IPS-18a (cell line): ENCODE data around the gene DOCK4.

Experiments
- H3K27ac ChIP-seq: one replicate; pipeline ENCODE4 v1.5.1; 2013; ENCODE audit warnings: low read length
- H3K27me3 ChIP-seq: one replicate; pipeline ENCODE4 v1.6.1; 2013; ENCODE audit warnings: mild to moderate bottlenecking, low read length; ENCODE audit not compliant: control insufficient read depth, insufficient read depth
- H3K36me3 ChIP-seq: one replicate; pipeline ENCODE4 v1.6.1; 2013; ENCODE audit warnings: low read depth, low read length; ENCODE audit not compliant: control insufficient read depth
- H3K4me1 ChIP-seq: one replicate; pipeline ENCODE4 v1.6.1; 2013; ENCODE audit warnings: low read depth, low read length; ENCODE audit not compliant: control insufficient read depth
- H3K4me3 ChIP-seq: one replicate; pipeline ENCODE4 v1.5.1; 2013; ENCODE audit warnings: low read length
- H3K9ac ChIP-seq: one replicate; pipeline ENCODE4 v1.6.1; 2013; ENCODE audit warnings: mild to moderate bottlenecking, low read length, moderate library complexity
- H3K9me3 ChIP-seq: one replicate; pipeline ENCODE4 v1.6.1; 2013; ENCODE audit warnings: low read depth, low read length; ENCODE audit not compliant: control insufficient read depth

The DOCK4 gene

GRCh38 chr7:112021379-112022044 lies 184.7 kb downstream of the DOCK4 start:
- Histone ChIP-seq H3K9me3 (no peaks in the 10 kb centered on the region), H3K36me3 (no peaks in the 10 kb centered on the region), H3K27ac (no peak overlapping the region), H3K4me1 (no peaks in the 10 kb centered on the region), H3K4me3 (no peak overlapping the region), H3K9ac (no peak overlapping the region), H3K27me3 (no peaks in the 10 kb centered on the region)

- Histone ChIP-seq H3K27ac (no peak overlapping the region), H3K9me3 (no peaks in the 10 kb centered on the region), H3K4me1 (no peaks in the 10 kb centered on the region), H3K27me3 (no peaks in the 10 kb centered on the region), H3K4me3 (no peak overlapping the region), H3K9ac (no peak overlapping the region), H3K36me3 (no peaks in the 10 kb centered on the region)
Measured at GRCh38 chr7:112020800-112021199, 185.4 kb downstream of the DOCK4 start.

DNA sequence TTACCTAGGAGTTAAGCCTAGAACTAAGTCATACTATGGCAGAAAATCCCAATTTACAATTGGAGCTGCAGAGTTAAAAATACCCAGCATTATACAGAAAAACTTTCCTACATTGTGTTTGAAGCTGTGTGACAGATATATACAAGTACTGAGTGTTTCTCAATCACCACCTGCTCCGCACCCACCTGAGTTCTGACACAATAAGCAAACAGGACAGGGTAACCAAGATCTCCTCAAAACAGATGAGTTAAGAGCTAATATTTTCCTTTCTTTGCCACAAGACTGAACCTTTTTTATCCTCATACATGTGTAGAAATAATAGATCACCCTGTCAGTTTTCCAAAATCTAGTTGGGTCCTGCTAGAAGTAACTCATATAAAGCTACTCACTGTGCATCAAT lies 186.3 kb downstream of the DOCK4 start:
- Histone ChIP-seq H3K4me3 (no peak overlapping the region), H3K36me3 (no peaks in the 10 kb centered on the region), H3K27ac (no peak overlapping the region), H3K9me3 (no peaks in the 10 kb centered on the region), H3K4me1 (no peaks in the 10 kb centered on the region), H3K27me3 (no peaks in the 10 kb centered on the region), H3K9ac (no peak overlapping the region)

DNA sequence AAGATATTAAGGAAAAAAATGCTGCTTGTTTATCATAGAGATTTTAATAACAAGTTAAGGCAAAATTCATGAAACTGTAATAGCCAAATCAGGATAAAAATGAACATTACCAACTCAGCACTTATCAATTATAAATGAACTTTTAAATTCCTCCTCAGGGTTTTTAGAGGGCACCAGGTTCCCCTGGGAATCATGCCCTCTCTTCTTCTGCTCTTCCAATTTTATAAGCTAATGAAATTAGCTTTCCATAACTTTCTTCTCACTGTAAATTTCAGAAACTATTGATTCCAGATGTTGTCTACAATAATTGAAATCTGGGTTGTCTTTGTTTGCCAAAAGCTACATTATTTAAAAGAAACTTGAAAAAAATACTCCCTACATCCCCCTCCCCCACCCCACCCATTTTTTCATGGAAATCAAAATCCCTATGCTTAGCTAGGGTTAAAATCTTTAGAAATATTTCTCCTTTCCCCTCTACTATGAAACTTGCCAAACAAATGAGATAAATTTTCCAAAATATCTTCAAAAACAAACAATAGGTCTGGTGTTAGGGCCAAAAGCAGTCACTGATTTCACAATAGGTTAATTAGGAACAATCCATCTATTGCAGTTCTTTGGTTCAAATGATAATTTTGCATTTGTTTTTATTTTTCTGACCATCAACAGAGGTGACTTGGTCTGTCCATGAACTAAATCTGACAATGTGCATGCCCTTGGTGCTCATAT lies 187.7 kb downstream of the DOCK4 start:
- Histone ChIP-seq H3K4me1 (no peaks in the 10 kb centered on the region), H3K9me3 (no peaks in the 10 kb centered on the region), H3K9ac (no peak overlapping the region), H3K27ac (no peak overlapping the region), H3K36me3 (no peaks in the 10 kb centered on the region), H3K4me3 (no peak overlapping the region), H3K27me3 (no peaks in the 10 kb centered on the region)

- Histone ChIP-seq H3K27ac (no peak overlapping the region), H3K9ac (no peak overlapping the region), H3K4me3 (no peak overlapping the region), H3K4me1 (no peaks in the 10 kb centered on the region), H3K36me3 (no peaks in the 10 kb centered on the region), H3K9me3 (no peaks in the 10 kb centered on the region), H3K27me3 (no peaks in the 10 kb centered on the region)
Measured at GRCh38 chr7:112015146-112015545, 191.1 kb downstream of the DOCK4 start.

- no peak overlapping the region for H3K9ac ChIP-seq
- H3K36me3 ChIP-seq = no peaks in the 10 kb centered on the region
- H3K4me3 ChIP-seq = no peak overlapping the region
- no peaks in the 10 kb centered on the region for H3K4me1 ChIP-seq
- no peak overlapping the region for H3K27ac ChIP-seq
- no peaks in the 10 kb centered on the region for H3K27me3 ChIP-seq
- H3K9me3 ChIP-seq = no peaks in the 10 kb centered on the region
Measured at GRCh38 chr7:112014347-112014746, 191.9 kb downstream of the DOCK4 start.

GRCh38 chr7:112013274-112013673 lies 192.9 kb downstream of the DOCK4 start:
- no peaks in the 10 kb centered on the region for H3K4me1 ChIP-seq
- H3K36me3 ChIP-seq = no peaks in the 10 kb centered on the region
- H3K9ac ChIP-seq = no peak overlapping the region
- no peak overlapping the region for H3K27ac ChIP-seq
- no peaks in the 10 kb centered on the region for H3K9me3 ChIP-seq
- H3K27me3 ChIP-seq = no peaks in the 10 kb centered on the region
- H3K4me3 ChIP-seq = no peak overlapping the region

GRCh38 chr7:112012242-112012641 lies 194.0 kb downstream of the DOCK4 start:
- H3K27me3 ChIP-seq = no peaks in the 10 kb centered on the region
- no peaks in the 10 kb centered on the region for H3K36me3 ChIP-seq
- no peak overlapping the region for H3K4me3 ChIP-seq
- H3K27ac ChIP-seq = no peak overlapping the region
- H3K4me1 ChIP-seq = no peaks in the 10 kb centered on the region
- no peaks in the 10 kb centered on the region for H3K9me3 ChIP-seq
- no peak overlapping the region for H3K9ac ChIP-seq

DNA sequence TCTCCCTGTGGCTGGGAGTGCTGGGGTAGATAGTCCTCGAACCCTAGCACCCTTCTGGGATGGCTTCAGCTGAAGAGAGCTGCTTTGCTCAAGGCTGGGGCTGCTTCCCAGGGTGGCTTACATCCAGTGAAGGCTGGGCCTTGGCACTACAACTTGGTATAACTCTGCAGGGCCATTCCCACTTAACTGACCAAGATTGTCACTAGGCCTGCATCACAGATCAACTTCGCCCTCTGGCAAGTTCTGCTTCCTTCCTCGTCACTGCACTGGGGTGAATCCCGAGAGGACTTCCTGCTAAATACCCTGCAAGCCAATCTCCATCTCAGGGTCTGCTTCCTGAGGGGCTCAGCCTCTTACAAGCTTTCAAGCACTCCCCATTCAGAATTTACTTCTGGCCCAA lies 195.2 kb downstream of the DOCK4 start:
- Histone ChIP-seq H3K9me3 (no peaks in the 10 kb centered on the region), H3K27ac (no peak overlapping the region), H3K27me3 (no peaks in the 10 kb centered on the region), H3K36me3 (no peaks in the 10 kb centered on the region), H3K4me3 (no peak overlapping the region), H3K4me1 (no peaks in the 10 kb centered on the region), H3K9ac (no peak overlapping the region)

GRCh38 chr7:112010109-112010508 lies 196.1 kb downstream of the DOCK4 start:
- no peak overlapping the region for H3K9ac ChIP-seq
- H3K4me3 ChIP-seq = no peak overlapping the region
- H3K36me3 ChIP-seq = no peaks in the 10 kb centered on the region
- no peaks in the 10 kb centered on the region for H3K4me1 ChIP-seq
- no peaks in the 10 kb centered on the region for H3K27me3 ChIP-seq
- no peak overlapping the region for H3K27ac ChIP-seq
- no peaks in the 10 kb centered on the region for H3K9me3 ChIP-seq

DNA sequence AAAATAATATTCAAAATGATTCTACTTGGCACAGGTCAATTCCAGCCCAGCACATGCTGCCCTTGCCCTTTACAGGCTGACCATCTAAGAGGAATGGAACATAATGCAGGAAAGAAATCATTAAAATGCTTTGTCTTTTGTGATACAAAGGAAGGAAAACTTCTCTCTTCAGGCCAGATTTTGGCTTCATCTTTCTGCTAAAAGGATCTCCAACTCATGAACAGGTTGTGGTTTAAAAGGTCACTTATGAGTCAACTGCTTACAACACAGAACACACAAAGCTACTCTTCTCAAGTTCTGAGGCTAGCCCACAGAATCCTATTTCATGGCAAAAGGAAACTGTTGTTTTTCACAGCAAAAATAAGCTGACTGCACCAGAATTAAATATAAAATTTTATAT lies 197.1 kb downstream of the DOCK4 start:
- no peak overlapping the region for H3K27ac ChIP-seq

DNA sequence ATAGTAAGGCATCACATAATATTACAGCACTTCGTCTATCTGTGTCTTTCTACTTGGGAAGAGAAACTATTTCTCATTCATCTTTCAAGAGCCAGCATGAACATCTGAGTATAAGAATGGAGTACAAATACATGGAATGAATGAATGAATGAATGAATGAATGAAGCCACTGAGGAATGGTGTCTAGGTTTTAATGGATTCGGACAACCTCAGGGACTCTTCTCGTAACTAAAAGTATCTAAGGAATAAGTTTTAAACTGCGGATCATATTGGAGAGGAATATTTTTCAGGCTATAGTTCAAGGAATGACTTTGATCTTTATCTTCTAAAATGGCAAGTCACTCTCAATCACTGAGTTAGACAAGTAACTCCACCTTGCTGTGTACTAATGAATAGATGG lies 199.0 kb downstream of the DOCK4 start:
- H3K27ac ChIP-seq = no peak overlapping the region
- H3K36me3 ChIP-seq = no peaks in the 10 kb centered on the region
- H3K9ac ChIP-seq = no peak overlapping the region
- H3K4me1 ChIP-seq = no peaks in the 10 kb centered on the region
- no peaks in the 10 kb centered on the region for H3K9me3 ChIP-seq
- H3K4me3 ChIP-seq = no peak overlapping the region
- no peaks in the 10 kb centered on the region for H3K27me3 ChIP-seq

More for the DNA sequence above, 197.1 kb downstream of the DOCK4 start:
- Histone ChIP-seq H3K9ac (no peak overlapping the region), H3K36me3 (no peaks in the 10 kb centered on the region), H3K27me3 (no peaks in the 10 kb centered on the region), H3K4me1 (no peaks in the 10 kb centered on the region), H3K4me3 (no peak overlapping the region), H3K9me3 (no peaks in the 10 kb centered on the region)
